Neutrophil (primary cell): Measurements from ENCODE around the gene EREG.
"Not testable (repeated sequence)": the region's sequence is repeated elsewhere in the genome, so short reads cannot be mapped to it uniquely, and the experiment has no call there.

ENCODE experiments used
- H3K27ac ChIP-seq: fragments of 200-600 bp; sonication (generic); 2 replicates; pipeline ENCODE4 v1.5.1; 2016; ENCODE audit warnings: mild to moderate bottlenecking, moderate library complexity
- H3K27me3 ChIP-seq: fragments of 200-600 bp; sonication (generic); 2 replicates; pipeline ENCODE4 v1.6.0; 2016; ENCODE audit warnings: mild to moderate bottlenecking
- H3K36me3 ChIP-seq: fragments of 200-600 bp; sonication (generic); 2 replicates; pipeline ENCODE4 v1.5.1; 2017
- H3K4me1 ChIP-seq, 2 experiments: fragments of 200-600 bp in 1 of 2; sonication (generic) in 1 of 2; 1 replicate in 1 of 2; 2 replicates in 1 of 2; pipeline versions ENCODE4 v1.5.1 to v1.6.1; 2013 to 2016; ENCODE audit warnings: low read depth in 1 of 2, low read length in 1 of 2, mild to moderate bottlenecking in 1 of 2, moderate library complexity in 1 of 2; ENCODE audit not compliant: control insufficient read depth in 1 of 2, insufficient read depth in 1 of 2
- H3K4me3 ChIP-seq, 2 experiments: fragments of 200-600 bp in 1 of 2; sonication (generic) in 1 of 2; 1 replicate in 1 of 2; 2 replicates in 1 of 2; pipeline ENCODE4 v1.5.1; 2013 to 2016; ENCODE audit warnings: low read depth in 1 of 2, low read length in 1 of 2, mild to moderate bottlenecking in 1 of 2, moderate library complexity in 1 of 2
- H3K9me3 ChIP-seq: fragments of 200-600 bp; sonication (generic); 2 replicates; pipeline ENCODE4 v1.5.1; 2016
- TF ChIP-seq, protein P1 (sequence below): fragments of 200-600 bp; sonication (generic); IDR thresholded peaks from 2 replicates; pipeline ENCODE4 v1.5.1; 2016; ENCODE audit warnings: antibody characterized with exemption

EREG gene

GRCh38 chr4:74395633-74396032, 30.7 kb downstream of the EREG start:
- H3K4me1 ChIP-seq: peaks cover 0 to 6% of the 10 kb centered on the region in 2 experiments
- no peaks in the 10 kb centered on the region for H3K36me3 ChIP-seq
- H3K27me3 ChIP-seq: no peaks in the 10 kb centered on the region
- no peak overlapping the region for H3K27ac ChIP-seq
- TF ChIP-seq, protein P1, sequence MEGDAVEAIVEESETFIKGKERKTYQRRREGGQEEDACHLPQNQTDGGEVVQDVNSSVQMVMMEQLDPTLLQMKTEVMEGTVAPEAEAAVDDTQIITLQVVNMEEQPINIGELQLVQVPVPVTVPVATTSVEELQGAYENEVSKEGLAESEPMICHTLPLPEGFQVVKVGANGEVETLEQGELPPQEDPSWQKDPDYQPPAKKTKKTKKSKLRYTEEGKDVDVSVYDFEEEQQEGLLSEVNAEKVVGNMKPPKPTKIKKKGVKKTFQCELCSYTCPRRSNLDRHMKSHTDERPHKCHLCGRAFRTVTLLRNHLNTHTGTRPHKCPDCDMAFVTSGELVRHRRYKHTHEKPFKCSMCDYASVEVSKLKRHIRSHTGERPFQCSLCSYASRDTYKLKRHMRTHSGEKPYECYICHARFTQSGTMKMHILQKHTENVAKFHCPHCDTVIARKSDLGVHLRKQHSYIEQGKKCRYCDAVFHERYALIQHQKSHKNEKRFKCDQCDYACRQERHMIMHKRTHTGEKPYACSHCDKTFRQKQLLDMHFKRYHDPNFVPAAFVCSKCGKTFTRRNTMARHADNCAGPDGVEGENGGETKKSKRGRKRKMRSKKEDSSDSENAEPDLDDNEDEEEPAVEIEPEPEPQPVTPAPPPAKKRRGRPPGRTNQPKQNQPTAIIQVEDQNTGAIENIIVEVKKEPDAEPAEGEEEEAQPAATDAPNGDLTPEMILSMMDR: no peak
- no peaks in the 10 kb centered on the region for H3K9me3 ChIP-seq
- H3K4me3 ChIP-seq: no peak overlapping the region

DNA sequence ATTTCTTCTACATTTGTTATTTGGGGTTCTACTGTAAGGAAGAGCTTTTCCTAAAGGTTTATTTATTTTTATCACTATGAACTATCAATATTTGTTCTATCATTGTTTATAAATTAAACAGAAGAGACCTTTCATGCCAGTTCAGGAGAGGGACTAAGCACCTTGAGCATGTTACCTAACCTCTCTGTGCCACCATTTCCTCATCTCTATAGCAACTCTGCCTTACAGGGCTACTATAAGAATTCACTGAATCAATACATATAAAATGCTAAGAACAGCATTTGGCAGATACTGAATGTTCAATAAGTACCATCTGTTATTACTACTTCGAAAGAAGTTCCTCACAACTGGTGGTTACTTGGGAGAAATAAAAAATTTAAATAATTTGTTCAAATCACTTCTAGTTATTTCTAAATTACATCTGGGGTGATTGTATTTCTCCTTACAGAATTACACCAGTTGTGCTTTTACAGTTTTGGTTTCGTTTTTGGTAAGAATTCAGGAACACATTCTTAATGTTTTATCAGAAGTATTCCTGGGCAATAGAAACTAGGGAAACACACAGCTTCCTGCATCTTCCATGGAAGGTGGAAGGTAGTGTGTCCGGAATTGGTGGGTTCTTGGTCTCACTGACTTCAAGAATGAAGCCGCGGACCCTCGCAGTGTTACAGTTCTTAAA, 32.9 kb downstream of the EREG start:
- Histone ChIP-seq H3K27ac (peak overlapping the region; percentile 59), H3K36me3 (no peaks in the 10 kb centered on the region), H3K4me3 (peak overlapping the region; percentile 49 to 52), H3K4me1 (peaks cover 0 to 6% of the 10 kb centered on the region in 2 experiments), H3K27me3 (no peaks in the 10 kb centered on the region), H3K9me3 (no peaks in the 10 kb centered on the region)
- TF ChIP-seq, protein P1: no peak

- not testable (repeated sequence) for H3K27ac ChIP-seq, H3K4me3 ChIP-seq, H3K36me3 ChIP-seq
Observed at GRCh38 chr4:74398894-74399589, 34.1 kb downstream of the EREG start.

DNA sequence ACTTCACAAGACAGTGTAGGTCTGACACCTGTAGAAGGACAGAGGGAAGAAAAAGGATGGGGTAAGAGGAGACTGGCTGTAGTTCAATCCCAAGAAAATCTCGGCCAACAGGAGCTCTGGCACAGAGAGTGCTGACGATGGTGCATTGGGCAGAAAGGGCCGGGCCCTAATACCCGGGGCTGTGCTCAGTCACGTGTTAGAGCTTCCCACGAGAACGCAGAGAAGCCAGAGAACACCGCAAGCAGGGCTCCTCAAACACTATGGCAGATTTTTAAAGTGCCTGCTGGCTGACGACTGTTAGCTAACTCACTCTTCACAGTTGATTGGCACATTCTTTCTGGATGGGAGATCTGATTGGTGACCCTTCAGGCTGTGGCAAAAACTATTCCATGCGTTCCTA, 35.5 kb downstream of the EREG start:
- H3K27me3 ChIP-seq: no peaks in the 10 kb centered on the region
- H3K9me3 ChIP-seq: no peaks in the 10 kb centered on the region
- TF ChIP-seq, protein P1: no peak
- H3K4me1 ChIP-seq: peaks cover 0 to 6% of the 10 kb centered on the region in 2 experiments
- H3K27ac ChIP-seq: no peak overlapping the region
- no peak overlapping the region for H3K4me3 ChIP-seq
- H3K36me3 ChIP-seq: no peaks in the 10 kb centered on the region

More at GRCh38 chr4:74398894-74399589, 34.1 kb downstream of the EREG start:
- not testable (repeated sequence) for H3K4me1 ChIP-seq, H3K27me3 ChIP-seq, H3K9me3 ChIP-seq

DNA sequence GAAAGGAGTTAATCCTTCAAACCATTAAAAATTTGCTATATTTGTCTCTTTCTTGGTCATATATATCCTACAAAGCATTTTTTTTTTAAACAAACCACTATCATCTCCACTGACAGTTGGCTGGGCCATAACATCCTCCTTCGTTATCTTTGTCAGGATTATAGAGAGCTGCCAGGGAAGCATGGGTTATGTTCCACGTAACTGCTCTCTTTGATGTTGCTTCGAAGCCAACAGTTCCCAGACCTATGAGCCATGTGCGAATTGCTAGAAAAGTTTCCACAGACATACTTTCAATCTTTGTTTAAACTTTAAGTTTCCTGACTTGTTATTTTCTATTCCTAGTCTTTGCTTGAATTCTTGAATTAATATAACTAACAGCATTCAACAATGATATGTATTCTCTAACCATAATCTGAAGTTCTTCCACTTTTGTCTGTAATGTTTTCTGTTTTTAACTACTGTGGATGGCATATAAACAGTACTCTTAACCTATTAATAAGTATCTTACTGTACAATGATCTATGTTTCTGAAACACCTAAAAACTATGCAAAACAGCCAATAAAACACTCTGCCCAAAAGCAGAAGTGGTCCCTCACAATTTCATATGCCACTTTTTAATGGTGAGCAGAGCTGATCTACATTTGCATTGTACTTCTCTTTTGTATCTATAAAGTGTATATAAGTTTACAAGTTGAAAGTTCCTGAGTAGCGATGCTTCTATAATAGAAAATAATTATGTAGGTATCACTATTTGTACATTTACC, 37.9 kb downstream of the EREG start:
- H3K9me3 ChIP-seq: no peaks in the 10 kb centered on the region
- H3K36me3 ChIP-seq: no peaks in the 10 kb centered on the region
- TF ChIP-seq, protein P1: no peak
- H3K4me1 ChIP-seq: peaks cover 0 to under 1% of the 10 kb centered on the region in 2 experiments
- no peak overlapping the region for H3K4me3 ChIP-seq
- H3K27me3 ChIP-seq: no peaks in the 10 kb centered on the region
- no peak overlapping the region for H3K27ac ChIP-seq
